SH-SY5Y (cell line): Measurements from ENCODE around the gene CD28.

Experiments
- GATA2 ChIP-seq: IDR thresholded peaks from 2 replicates; pipeline ENCODE4 v1.6.1; 2011; ENCODE audit warnings: mild to moderate bottlenecking, low read depth, low read length
- GATA3 ChIP-seq: IDR thresholded peaks from 2 replicates; pipeline ENCODE4 v1.6.1; 2011; ENCODE audit warnings: low read depth, mild to moderate bottlenecking, low read length, moderate library complexity

DNA sequence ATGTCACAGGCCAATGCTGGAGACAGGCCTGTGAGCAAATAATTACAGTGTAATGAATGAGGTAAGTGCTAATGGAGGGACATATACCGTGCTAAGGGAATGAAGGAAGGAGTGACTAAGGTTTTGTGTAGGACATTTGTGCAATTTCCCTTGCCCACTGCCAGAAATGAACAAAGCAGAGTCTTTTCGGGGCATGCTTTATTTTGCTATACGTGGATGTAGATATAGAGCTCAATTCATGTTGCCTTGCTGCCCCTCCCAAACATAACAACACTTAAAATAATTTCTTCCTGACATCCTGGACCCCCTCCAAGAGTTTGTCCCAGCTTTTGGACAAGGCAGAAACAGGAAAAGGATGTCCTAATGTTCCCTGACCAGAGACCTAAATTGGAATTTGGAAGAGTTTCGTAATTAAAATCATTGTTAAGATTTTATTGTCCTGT is 23.7 kb upstream of the CD28 start:
- no peak for TF ChIP-seq GATA3
- no peak for TF ChIP-seq GATA2
